ENCODE data around the gene GSTK1.
"Not testable (repeated sequence)": the region's sequence is repeated elsewhere in the genome, so short reads cannot be mapped to it uniquely, and the experiment has no call there.

Gene GSTK1

DNA sequence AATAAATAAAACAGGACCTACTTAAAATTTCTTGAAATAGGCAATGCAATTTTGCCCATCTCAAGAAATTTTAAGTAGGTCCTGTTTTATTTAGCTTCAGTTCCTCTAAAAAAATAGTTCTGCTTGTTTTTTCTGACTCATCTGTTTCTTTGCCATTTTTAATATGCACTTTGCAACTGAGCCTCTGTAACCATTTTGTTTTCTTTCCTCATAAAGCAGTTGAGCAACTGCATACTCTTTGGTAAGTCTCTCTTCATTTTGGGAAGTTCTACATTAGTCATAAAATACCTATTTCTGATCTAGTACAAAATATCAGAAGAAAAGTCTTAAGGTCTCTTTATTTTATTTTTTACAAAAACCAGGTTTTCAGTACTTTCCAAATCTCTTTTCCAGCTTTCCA lies 23.4 kb upstream of the GSTK1 start:
- peak; percentile 20 for DNase-seq

DNA sequence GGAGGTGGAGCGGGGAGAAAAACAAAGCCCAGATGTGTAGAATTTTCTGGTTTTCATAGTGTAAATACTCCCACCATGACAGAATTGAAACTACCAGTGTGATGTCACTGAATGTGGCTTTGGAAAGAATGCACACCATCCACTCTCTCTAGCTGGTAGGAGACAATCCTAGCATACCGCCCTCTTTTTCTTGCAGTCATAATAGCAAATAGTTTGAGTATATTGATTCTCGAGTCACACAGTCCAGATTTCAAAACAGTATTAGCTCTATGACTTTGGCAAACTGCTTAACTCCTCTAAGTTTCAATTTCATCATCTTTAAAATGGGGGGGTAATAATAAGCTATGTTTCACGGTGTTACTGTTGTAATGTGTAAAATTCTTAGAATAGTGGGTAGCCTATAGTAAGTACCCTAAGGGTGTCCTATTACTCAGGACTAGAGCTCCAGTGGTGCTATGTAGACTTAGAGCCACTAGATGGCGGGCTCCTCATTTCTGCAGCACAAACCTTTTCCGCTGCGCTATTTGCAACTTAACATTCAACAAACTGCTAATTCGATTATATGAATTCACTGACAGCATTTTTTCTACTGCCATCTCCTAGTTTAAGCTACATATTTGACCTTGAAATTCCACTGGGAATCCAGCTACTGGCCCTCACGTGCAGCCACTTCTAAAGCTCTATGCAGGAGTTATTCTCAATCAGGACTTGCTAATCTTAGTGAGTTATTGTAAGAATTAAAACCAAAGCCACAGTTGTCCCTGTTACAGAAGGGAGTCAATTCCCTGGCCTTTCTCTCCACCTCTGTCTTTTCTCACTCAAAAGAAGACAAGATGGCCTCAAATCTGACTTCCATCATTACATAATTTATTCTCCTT lies 22.7 kb upstream of the GSTK1 start:
- peak; percentile 88 for DNase-seq

DNA sequence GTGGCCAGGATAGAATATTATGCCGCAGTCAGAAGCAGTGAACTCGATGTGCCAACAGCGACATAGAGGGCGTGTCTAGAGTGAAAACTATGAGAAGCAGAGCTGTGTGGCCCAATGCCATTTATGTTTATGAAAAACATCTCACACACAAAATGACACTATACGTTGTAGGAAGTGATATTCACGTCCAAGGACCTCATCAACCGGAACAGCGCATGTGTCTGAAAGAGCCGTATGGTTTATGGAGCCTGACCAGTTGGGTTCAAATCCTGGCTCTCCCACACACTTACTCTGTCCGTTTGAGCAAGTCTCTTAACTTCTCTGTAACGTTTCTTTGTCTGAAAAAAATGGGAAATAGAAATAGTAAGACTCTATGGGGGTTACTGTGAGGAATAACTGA lies 20.9 kb upstream of the GSTK1 start:
- no peak for DNase-seq

DNA sequence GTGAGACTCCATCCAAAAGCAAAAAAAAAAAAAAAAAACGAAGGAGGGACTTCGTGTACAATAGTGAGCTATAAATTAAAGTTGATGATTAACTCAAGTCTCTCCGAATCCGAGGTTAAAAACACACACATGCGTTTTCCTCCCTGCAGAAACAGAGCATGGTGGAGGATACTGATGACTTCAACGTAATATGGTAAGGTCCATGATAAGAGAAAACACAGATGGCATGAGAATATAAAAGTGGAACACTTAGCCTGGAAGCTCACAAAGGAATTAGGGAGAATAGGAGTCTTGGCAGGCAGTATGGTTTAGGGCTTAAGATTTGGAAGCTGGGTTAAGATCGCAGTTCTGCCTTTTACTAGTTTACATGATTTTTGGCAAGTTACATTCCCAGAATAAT lies 20.1 kb upstream of the GSTK1 start:
- no peak for DNase-seq

DNA sequence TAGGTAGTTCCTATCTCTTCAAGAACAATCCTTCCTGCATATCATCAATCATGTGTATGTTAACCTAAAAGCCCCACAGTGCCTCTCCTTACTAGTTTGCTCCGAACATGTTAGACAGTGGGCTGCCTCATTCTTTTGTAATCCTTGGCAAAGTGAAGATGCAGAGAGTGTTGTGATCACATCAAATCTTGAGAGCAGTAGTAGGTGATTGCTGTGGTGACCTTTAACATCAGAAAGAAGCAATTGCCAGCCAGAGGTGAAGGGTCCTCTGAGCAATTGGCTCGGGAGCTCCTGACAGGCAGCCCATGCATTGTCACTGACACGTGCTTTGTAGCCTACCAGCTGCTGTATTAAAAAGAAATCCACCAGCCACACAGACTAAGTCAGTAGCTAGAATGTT lies 19.6 kb upstream of the GSTK1 start:
- DNase-seq: no peak

DNA sequence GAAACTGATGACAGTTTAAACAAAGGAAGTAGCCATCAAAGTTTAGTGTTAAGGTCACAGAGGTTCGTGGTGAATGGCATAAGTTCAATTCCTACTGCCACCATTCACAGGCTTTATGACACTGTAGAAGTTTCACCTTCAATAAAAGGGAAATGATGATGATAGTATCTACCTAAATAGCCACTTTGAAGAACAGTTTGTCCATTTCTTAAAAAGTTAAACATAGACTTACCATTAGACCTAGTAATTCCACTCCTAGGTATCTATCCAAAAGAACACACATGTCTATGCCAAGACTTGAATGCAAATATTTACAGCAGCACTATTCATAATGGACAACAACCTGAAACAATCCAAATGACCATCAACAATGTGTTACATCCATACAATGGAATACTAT lies 18.9 kb upstream of the GSTK1 start:
- no peak for DNase-seq

DNA sequence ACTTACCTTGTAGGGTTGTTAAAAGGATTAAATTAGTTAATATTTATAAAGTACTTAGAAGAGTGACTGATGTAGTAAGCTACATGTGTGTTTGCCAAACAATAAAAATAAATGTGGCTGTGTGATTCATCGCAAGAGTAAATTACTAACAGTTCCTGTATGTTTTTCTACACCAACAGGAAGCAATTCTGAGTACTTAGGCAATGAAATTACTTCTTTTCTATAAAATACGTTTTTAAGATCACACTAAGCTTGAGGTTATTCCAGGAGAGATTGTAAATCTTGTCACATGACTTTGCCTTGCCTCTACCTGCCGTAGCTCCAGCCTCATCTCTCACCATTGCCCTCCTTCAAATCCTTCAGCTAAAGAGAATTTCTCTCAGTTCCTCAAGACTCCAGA lies 18.1 kb upstream of the GSTK1 start:
- peak; percentile 28 for DNase-seq

DNA sequence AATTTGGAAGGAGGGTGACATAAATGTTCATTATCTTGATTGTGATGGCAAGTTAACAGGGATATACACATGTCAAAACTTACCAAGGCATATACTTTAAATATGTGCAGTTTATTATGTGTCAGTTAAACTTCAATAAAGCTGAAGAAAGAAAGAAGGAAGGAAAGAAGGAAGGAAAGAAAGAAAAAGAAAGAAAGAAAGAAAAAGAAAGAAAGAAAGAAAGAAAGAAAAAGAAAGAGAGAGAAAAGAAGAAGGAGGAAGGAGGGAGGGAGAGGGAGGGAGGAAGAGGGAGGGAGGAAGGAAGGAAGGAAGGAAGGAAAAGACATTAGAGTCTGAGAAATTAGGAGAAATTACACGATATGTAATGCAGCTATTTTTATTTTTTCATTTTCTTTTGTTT lies 15.9 kb upstream of the GSTK1 start:
- no peak for DNase-seq

DNA sequence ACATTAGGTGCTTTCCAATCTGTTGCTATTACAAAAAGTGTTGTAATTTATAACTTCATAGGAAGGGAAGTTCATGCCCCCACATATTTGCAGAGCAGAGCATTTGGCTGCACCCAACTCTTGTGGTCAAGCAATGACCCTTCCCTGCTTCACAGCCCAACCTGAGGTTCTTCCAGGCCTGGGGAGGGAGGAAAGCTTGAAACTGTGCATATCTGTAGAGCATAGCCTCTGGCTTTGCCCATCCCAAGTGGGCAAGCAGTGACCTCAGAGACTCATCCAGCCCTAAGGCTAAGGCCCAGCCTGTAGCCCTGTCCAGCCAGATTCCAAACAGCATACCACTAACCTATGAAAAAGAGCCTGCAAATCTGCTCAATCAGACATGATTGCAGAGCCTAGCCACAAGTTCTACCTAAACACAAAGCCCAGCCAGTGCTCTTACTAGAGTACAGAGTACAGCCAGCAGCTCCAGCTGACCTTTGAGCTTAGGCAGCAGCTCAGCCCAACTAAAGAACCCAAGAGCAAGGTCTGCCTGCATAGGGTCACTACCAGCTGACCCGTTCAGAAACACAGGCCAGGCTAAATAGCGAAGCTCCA lies 14.4 kb upstream of the GSTK1 start:
- DNase-seq: no peak

DNA sequence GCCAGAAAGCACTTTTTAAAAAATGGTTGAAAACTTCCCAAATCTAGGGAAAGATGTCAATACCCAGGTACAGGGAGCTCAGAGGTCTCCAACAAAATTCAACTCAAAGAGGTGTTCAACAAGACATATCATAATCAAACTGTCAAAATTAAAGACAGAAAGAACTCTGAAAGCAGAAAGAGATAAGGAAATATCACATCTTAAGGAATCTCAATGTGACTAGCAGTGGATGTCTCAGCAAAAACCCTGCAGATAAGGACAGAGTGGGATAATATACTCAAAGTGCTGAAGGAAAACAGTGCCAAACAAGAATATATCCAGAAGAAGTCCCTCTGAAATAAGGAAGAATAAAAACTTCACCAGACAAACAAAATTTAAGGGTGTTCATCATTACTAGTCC lies 13.0 kb upstream of the GSTK1 start:
- DNase-seq: no peak

DNA sequence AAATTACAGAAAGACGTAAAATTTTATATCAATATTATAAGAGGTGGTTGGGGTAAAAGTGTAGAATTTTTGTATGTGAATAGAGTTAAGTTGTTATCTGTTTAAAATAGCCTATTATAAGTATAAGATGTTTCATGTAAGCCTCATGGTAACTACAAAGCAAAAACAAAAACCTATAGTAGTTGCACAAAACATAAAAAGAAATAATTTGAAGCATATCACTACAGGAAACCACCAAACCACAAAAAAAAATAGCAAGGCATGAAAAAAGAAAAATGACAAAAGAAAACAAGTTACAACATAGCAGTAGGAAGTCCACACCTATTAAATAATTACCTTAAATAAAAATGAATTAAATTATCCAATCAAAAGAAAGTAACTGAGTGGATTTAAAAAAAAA lies 12.4 kb upstream of the GSTK1 start:
- no peak for DNase-seq

DNA sequence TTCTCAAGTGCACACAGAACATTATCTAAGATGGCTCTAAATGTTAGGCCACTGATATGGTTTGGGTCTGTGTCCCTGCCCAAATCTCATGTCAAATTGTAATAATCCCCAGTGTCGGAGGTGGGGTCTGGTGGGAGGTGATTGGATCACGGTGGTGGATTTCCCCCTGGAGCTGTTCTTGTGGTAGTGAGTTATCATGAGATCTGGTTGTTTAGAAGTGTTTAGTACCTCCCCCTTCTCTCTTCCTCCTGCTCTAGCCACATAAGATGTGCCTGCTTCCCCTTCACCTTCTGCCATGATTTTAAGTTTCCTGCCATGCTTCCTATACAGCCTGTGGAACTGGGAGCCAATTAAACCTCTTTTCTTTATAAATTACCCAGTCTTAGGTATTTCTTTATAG lies 11.2 kb upstream of the GSTK1 start:
- no peak for DNase-seq

DNA sequence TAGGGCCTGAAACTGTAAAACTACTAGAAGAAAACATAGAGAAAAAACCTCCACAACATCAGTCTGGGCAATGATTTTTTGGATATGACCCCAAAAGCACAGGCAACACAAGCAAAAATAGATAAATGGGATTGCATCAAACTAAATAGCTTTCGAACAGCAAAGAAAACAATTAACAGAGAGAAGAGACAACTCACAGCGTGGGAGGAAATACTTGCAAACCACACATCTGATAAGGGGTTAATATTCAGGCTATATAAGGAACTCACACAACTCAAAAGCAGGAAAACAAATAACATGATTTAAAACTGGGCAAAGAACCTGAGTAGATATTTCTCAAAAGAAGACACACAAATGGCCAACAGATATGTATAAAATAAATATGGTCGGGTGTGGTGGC lies 7.7 kb upstream of the GSTK1 start:
- no peak for DNase-seq

DNA sequence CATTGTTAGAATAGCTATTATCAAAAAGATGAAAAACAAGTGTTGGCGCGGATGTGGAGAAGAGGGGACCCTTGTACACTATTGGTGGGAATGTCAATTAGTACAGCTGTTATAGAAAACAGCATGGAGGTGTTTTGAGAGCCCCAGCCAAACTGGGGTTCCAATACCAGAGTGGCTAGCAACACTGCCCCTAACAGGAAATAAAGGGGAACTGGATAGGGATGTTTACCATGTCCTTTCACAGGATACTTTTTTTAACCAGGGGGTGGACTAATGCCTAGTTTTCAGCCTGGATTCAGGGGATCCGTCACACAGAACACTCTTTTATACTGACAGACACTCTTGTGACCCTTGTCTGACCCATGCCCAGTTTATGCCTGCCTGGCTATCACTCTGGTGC lies 6.9 kb upstream of the GSTK1 start:
- DNase-seq: no peak

DNA sequence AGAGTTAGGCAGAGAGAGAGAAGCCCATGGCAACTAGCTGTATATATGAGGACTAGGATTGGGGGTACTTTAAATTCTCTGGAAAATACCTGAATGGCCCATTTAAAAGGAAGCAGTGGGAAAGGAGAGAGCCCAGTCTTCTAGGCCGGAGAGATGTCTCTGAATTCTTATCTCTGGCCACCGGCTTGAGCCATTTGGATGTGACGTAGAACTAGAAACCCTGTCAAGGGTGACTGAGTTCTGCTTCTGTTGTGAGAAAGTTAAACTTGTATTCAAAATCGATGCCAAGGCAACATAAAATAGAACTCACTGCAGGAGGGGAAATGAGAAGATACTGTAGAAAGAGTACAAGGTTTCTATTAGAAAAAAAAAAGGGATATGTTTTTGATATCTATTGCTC lies 6.3 kb upstream of the GSTK1 start:
- no peak for DNase-seq

DNA sequence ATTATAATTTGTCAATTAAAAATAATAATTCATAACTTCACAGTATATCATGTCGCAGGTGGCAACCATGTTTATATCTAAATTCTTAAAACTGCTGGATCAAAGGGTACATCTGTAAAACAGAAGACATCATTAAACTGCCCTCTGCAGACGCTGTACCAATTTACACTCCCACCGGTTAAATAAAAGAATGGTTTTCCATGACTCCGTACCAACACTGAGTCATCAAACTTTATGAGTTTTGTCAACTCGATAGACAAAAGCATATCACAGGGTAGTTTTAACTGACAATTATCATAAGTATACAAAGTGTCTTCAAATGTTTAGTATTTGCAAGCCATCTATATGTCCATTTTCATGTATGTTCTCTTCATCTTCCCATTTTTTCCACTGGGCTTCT lies 5.7 kb upstream of the GSTK1 start:
- no peak for DNase-seq

DNA sequence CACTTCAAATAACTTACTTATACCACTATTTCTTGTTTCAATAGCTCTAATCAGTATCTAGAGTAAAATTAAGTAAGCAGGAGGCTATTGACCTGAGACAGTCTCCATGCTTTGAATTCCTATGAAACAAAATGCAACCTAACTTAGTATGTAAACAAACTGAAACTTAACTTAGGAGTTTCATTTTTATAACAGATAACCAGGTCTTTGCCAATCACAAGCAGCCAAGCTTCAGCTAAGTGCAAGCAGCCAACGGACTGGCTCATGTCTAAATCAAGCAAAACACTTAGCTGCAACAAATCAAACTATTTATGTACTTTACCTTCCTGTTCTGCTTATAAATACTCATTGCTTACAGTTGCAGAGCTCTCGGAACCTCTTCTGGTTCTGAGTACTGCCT lies 4.4 kb upstream of the GSTK1 start:
- DNase-seq: no peak

DNA sequence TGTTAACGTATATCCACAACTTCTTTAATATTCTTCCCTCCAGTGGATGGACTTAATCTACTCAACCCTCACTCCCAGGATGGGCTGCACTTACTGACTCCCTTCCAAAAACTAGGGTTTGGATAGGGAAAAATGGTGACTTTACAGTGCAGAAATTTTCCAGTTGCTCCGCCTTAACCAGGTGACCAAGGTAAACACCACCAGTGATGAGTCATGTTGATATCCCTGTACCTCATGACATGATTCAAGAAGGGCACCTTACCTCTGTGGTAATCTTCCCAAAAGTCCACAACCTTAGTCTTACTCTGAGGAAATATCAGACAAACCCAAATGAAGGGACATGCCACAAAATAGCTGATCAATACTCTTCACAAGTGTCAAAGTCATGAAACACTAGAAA lies 3.5 kb upstream of the GSTK1 start:
- DNase-seq: no peak

DNA sequence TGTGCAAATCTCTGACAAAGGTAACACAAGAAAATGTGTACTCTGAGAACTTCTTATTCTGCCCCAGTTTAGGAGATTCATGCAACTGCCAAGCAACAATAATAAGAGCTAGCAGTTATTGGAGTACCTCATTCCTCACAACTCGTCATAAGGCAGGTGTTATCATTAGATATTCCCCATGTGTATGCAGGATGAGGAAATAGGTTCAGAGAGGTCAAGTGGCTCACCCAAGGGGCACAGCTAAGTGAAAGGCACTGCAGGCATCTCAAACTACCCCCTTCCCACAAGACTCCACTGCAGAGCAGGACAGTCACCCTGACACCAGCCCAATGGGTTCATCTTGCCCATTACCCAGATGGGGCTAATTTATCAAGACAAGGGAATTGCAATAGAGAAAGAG lies 1.3 kb upstream of the GSTK1 start:
- no peak for DNase-seq

DNA sequence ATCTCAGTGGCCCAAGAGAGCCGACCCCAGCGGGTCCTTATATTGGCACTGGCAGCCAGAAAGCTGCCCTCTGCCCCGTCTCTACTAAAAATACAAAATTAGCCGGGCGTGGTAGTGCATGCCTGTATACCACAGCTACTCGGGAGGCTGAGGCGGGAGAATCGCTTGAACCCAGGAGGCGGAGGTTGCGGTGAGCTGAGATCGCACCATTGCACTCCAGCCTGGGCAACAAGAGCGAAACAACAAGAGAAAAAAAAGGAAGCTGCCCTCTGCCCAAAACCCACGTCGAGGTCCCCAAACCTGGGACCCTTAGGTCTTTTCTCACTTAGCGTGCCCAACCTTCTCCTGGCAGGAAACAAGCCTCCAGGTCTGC lies 941 bp downstream of the GSTK1 start:
- DNase-seq: not testable (repeated sequence)

DNA sequence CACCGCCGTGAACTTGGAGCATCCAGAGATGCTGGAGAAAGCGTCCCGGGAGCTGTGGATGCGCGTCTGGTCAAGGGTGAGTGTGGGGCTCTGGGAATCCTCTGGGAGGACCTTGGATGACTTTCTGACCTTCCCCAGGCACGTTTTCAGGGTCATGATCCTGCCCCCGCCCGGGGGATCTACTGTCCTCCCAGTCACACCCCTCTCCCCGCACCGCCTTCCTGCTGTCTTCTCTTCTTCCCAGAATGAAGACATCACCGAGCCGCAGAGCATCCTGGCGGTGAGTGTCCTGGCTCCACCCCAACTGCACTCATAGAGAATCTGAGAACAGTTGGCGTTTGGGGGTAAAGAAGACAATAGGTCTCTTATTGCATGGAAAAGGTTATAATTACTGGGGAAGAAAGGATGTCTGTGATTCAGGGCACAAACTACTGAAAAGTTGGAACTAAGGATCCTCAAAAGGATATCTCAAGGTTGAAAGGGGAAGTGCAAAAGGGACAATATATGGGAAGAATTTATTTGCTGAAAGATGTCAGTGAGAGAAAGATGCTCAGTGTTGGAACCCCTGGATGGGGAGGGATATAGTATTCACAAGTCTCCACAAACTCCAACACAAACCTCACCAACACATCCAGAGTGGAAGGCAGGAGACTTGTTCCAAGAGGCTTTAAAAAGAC lies 1.9 kb downstream of the GSTK1 start:
- no peak for DNase-seq

DNA sequence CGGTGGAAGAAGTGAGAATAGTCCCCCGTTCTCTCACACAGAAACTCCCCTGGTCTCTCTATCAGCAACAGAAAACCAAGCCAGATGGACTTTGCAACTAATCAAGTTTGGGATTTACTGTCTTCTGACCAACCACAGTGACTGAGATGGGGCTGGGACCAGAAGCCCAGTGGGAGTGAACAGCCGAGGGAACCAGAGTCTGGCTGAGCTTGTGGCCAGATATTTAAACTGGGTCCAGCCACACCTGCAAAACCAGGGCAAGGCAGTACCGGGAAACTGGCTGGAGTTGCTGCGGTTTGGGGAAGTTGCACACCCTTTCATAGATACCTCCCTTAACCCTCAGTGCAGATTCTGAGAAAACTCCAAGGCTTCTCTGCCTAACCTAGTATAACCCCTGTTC lies 6.0 kb downstream of the GSTK1 start:
- no peak for DNase-seq

DNA sequence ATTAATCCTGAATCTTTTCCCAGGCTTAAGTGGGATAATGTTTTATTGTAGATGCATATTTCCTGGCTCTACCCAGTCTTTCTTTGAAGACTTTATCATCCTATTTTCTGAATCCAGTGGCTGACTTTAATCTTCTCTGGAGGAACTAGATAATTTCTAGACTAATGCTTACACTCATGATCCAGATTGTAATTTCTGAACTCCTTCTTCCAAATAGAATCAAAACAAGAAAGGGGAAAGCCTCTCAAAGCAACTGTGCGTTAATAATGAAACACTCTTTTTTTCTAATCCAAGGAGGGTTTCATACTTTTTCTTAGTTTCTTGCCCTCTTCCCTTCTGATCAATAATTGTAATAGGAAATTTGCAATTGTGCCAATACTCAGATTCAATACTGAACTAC lies 8.0 kb downstream of the GSTK1 start:
- no peak for DNase-seq

DNA sequence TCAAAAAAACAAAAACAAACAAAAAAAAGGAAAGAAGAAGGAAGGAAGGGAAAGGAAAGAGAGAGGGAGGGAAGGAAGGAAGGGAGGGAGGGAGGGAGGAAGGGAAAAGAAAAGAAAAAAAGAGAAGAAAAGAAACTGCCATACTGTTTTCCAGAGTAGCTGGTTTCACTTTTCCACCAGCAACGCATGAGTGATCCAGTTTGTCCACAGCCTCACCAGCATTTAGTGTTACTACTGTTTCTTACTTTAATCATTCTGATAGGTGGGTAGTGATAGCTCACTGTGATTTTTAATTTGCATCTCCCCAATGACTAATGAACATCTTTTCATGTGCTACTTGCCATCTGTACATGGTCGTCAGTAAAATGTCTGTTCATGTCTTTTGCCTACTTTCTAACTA lies 9.6 kb downstream of the GSTK1 start:
- no peak for DNase-seq

Measured in fibroblast of skin of abdomen (primary cell).